ENCODE measurements around the gene GOLGA8B. TPM values are rescaled to one million over a fixed set of nuclear protein-coding genes. Genes with fewer than 3 reads are reported as not detected.

The GOLGA8B gene
- total RNA-seq, 1 experiment from 2014 or later: 42.1 TPM

- DNase-seq: no peak
- Histone ChIP-seq H3K4ac (ENCODE audit: low read depth, low read length) (no peak overlapping the region), H3T11ph (ENCODE audit: low read length) (no peak overlapping the region), H2BK12ac (ENCODE audit: insufficient read length, low read depth, low read length) (no peak overlapping the region), H3K23ac (ENCODE audit: insufficient read length, low read depth, low read length) (no peak overlapping the region), H2BK20ac (ENCODE audit: low read depth, low read length, poor library complexity, severe bottlenecking) (no peak overlapping the region), H3K23me2 (ENCODE audit: insufficient read length, low read depth, low read length, poor library complexity, severe bottlenecking) (no peaks in the 10 kb centered on the region), H3K4me2 (ENCODE audit: insufficient read depth, insufficient read length, low read length) (no peak overlapping the region), H3K9ac (ENCODE audit: extremely low read depth, insufficient read length, low read length) (no peak overlapping the region), H3K27ac (ENCODE audit: insufficient read length, low read depth, low read length) (no peak overlapping the region), H2BK15ac (ENCODE audit: low read depth, low read length) (no peak overlapping the region), H4K8ac (replicated peaks; ENCODE audit: insufficient read length, low read depth, low read length) (no peak overlapping the region), H2AK5ac (ENCODE audit: insufficient read length, low read length) (no peak overlapping the region), H2BK120ac (ENCODE audit: low read depth, low read length, poor library complexity, severe bottlenecking) (no peak overlapping the region), H3K18ac (ENCODE audit: insufficient read length, low read depth, low read length) (no peak overlapping the region), H3K79me2 (ENCODE audit: insufficient read depth, low read length) (no peaks in the 10 kb centered on the region), H3K79me1 (ENCODE audit: insufficient read depth, low read depth, low read length, poor library complexity, severe bottlenecking) (no peaks in the 10 kb centered on the region), H2AFZ (ENCODE audit: low read length) (no peak overlapping the region), H3K56ac (ENCODE audit: insufficient read length, low read depth, low read length) (no peak overlapping the region), H3K14ac (ENCODE audit: insufficient read depth, low read length) (no peak overlapping the region), H4K91ac (ENCODE audit: insufficient read length, low read depth, low read length) (no peak overlapping the region), H3K4me1 (ENCODE audit: insufficient read depth, low read length) (no peaks in the 10 kb centered on the region), H4K20me1 (ENCODE audit: control insufficient read depth, insufficient read depth, insufficient read length) (no peaks in the 10 kb centered on the region), H3K9me3 (ENCODE audit: control insufficient read depth, low read depth, low read length) (no peaks in the 10 kb centered on the region), H3K27me3 (ENCODE audit: insufficient read depth, low read length) (no peaks in the 10 kb centered on the region), H2BK5ac (ENCODE audit: insufficient read length, low read length) (no peak overlapping the region), H4K5ac (ENCODE audit: insufficient read length, low read depth, low read length) (no peak overlapping the region)
- no peak overlapping the region for H3K27ac Mint-ChIP-seq
- WGBS (ENCODE audit: extremely low coverage, insufficient read length, low lambda C conversion rate): no CpG with 5 or more reads among the region's 2 CpGs
- peaks cover 4% of the 10 kb centered on the region in 2 experiments; a peak in 1 of 4 replicates for H3K4me1 Mint-ChIP-seq
- H3K36me3 Mint-ChIP-seq (ENCODE audit: insufficient read depth in 1 of 3, low read depth in 3 of 3): no peaks in the 10 kb centered on the region
- H3K9me3 Mint-ChIP-seq: no peaks in the 10 kb centered on the region
- TF ChIP-seq CTCF (conservative IDR thresholded peaks at IDR 0.05): no peak
- no peak overlapping the region for H3K4me3 Mint-ChIP-seq
- H3K27me3 Mint-ChIP-seq (ENCODE audit: low read depth): peaks cover 4% of the 10 kb centered on the region
These were observed 29.9 kb upstream of the GOLGA8B start for GRCh38 chr15:34613301-34613700.
